ENCODE results near the gene GNB4. TPM values are rescaled to one million over a fixed set of nuclear protein-coding genes. Genes with fewer than 3 reads are reported as not detected.

GNB4 gene
- polyA plus RNA-seq, 1 donor from 2014 or later = 42.8 TPM

GRCh38 chr3:179415377-179415776 is 35.9 kb downstream of the GNB4 start:
- no peak overlapping the region for H3K27ac ChIP-seq (ENCODE audit: low read length)

GRCh38 chr3:179414804-179415203 is 36.5 kb downstream of the GNB4 start:
- Histone ChIP-seq H4K20me1 (ENCODE audit: insufficient read depth) (no peaks in the 10 kb centered on the region), H3K36me3 (ENCODE audit: insufficient read depth, low read length) (peaks cover 3% of the 10 kb centered on the region), H3K9me3 (ENCODE audit: low read length) (no peaks in the 10 kb centered on the region), H3F3A (ENCODE audit: insufficient read depth, low read length, poor library complexity, severe bottlenecking) (no peaks in the 10 kb centered on the region), H3K4me3 (ENCODE audit: low read length) (no peak overlapping the region), H3K27me3 (ENCODE audit: insufficient read depth, low read depth, low read length) (no peaks in the 10 kb centered on the region), H3K9me2 (ENCODE audit: insufficient read depth, low read length) (no peaks in the 10 kb centered on the region), H2AFZ (ENCODE audit: low read depth, low read length) (no peak overlapping the region), H3K79me2 (replicated peaks; ENCODE audit: insufficient read depth, low read length) (no peaks in the 10 kb centered on the region), H3K27ac (ENCODE audit: low read length) (no peak overlapping the region), H3K9ac (ENCODE audit: low read length) (no peak overlapping the region), H3K4me2 (ENCODE audit: low read length) (no peak overlapping the region)
- TF ChIP-seq CTCF (IDR thresholded peaks at IDR 0.05; ENCODE audit: poor library complexity, severe bottlenecking) (no peak), TAF1 (IDR thresholded peaks at IDR 0.05; ENCODE audit: low read depth) (no peak), RAD21 (conservative IDR thresholded peaks at IDR 0.05) (no peak), MXI1 (conservative IDR thresholded peaks at IDR 0.05; ENCODE audit: poor library complexity, severe bottlenecking) (no peak), REST (IDR thresholded peaks at IDR 0.05; ENCODE audit: borderline replicate concordance) (no peak), POLR2AphosphoS5 (IDR thresholded peaks at IDR 0.05) (no peak), EZH2 (IDR thresholded peaks at IDR 0.05; ENCODE audit: borderline replicate concordance, insufficient read depth, low read length, poor library complexity, severe bottlenecking) (no peak), SMC3 (conservative IDR thresholded peaks at IDR 0.05; ENCODE audit: poor library complexity) (no peak), EP300 (conservative IDR thresholded peaks at IDR 0.05; ENCODE audit: poor library complexity, severe bottlenecking) (no peak)

More at GRCh38 chr3:179415377-179415776, 35.9 kb downstream of the GNB4 start:
- Histone ChIP-seq H3K9me2 (ENCODE audit: insufficient read depth, low read length) (no peaks in the 10 kb centered on the region), H3K9me3 (ENCODE audit: low read length) (no peaks in the 10 kb centered on the region), H3F3A (ENCODE audit: insufficient read depth, low read length, poor library complexity, severe bottlenecking) (no peaks in the 10 kb centered on the region), H3K79me2 (replicated peaks; ENCODE audit: insufficient read depth, low read length) (no peaks in the 10 kb centered on the region), H3K9ac (ENCODE audit: low read length) (no peak overlapping the region), H4K20me1 (ENCODE audit: insufficient read depth) (no peaks in the 10 kb centered on the region), H3K36me3 (ENCODE audit: insufficient read depth, low read length) (peaks cover 3% of the 10 kb centered on the region), H2AFZ (ENCODE audit: low read depth, low read length) (no peak overlapping the region), H3K4me2 (ENCODE audit: low read length) (no peak overlapping the region), H3K4me3 (ENCODE audit: low read length) (no peak overlapping the region), H3K27me3 (ENCODE audit: insufficient read depth, low read depth, low read length) (no peaks in the 10 kb centered on the region)
- TF ChIP-seq EP300 (conservative IDR thresholded peaks at IDR 0.05; ENCODE audit: poor library complexity, severe bottlenecking) = no peak
- TF ChIP-seq CTCF (IDR thresholded peaks at IDR 0.05; ENCODE audit: poor library complexity, severe bottlenecking) = no peak
- TF ChIP-seq POLR2AphosphoS5 (IDR thresholded peaks at IDR 0.05) = no peak
